Keratinocyte (primary cell): ENCODE data around the gene TPBGL. TPM values are rescaled to one million over a fixed set of nuclear protein-coding genes. Genes with fewer than 3 reads are reported as not detected.

Experiments used
- DNase-seq: peaks from one replicate; pipeline ENCODE4 v3.0.0-alpha.2; 2011; ENCODE audit warnings: low read depth, missing footprints, low spot score
- FAIRE-seq: peaks from 2 replicates; lab custom pipeline; 2011; peaks lifted over from hg19 to GRCh38; lab: Jason Lieb, UNC
- H2AFZ ChIP-seq: 2 replicates; pipeline ENCODE4 v1.6.0; 2012; ENCODE audit warnings: low read length, control low read depth, inconsistent platforms; ENCODE audit not compliant: control insufficient read depth
- H3K27ac ChIP-seq: 2 replicates; pipeline ENCODE4 v1.5.1; 2011; ENCODE audit warnings: low read length; ENCODE audit not compliant: control insufficient read depth, insufficient read depth
- H3K27me3 ChIP-seq: 3 replicates; pipeline ENCODE4 v1.6.0; 2011; ENCODE audit warnings: low read length; ENCODE audit not compliant: control insufficient read depth, insufficient read depth; ENCODE audit errors: extremely low read depth
- H3K36me3 ChIP-seq, 2 experiments: 2 replicates in 1 of 2; 3 replicates in 1 of 2; pipeline ENCODE4 v1.5.1; 2011; ENCODE audit warnings: low read length in 2 of 2, mild to moderate bottlenecking in 1 of 2; ENCODE audit not compliant: control insufficient read depth in 2 of 2, insufficient read depth in 2 of 2; ENCODE audit errors: extremely low read depth in 1 of 2
- H3K4me1 ChIP-seq: 3 replicates; pipeline ENCODE4 v1.5.1; 2011; ENCODE audit warnings: low read length; ENCODE audit not compliant: control insufficient read depth, insufficient read depth; ENCODE audit errors: extremely low read depth
- H3K4me2 ChIP-seq: 3 replicates; pipeline ENCODE4 v1.6.0; 2011; ENCODE audit warnings: low read depth, low read length; ENCODE audit not compliant: control insufficient read depth, insufficient read depth; ENCODE audit errors: extremely low read depth
- H3K4me3 ChIP-seq, 3 experiments: fragments of 200-600 bp in 1 of 3; sonication (generic) in 1 of 3; 2 replicates in 2 of 3; 3 replicates in 1 of 3; pipeline ENCODE4 v1.5.1; 2011 to 2016; ENCODE audit warnings: low read length in 3 of 3, mild to moderate bottlenecking in 3 of 3, control low read depth in 2 of 3, inconsistent platforms in 1 of 3, low read depth in 1 of 3, mixed read lengths in 1 of 3, mixed run types in 1 of 3, moderate library complexity in 1 of 3; ENCODE audit not compliant: control insufficient read depth in 2 of 3, insufficient read depth in 2 of 3; ENCODE audit errors: extremely low read depth in 1 of 3
- H3K79me2 ChIP-seq: 2 replicates; pipeline ENCODE4 v1.6.0; 2012; ENCODE audit warnings: low read length; ENCODE audit not compliant: control insufficient read depth, insufficient read depth
- H3K9ac ChIP-seq: 3 replicates; pipeline ENCODE4 v1.6.0; 2011; ENCODE audit warnings: low read length; ENCODE audit not compliant: control insufficient read depth, insufficient read depth; ENCODE audit errors: extremely low read depth
- H3K9me1 ChIP-seq: 3 replicates; pipeline ENCODE4 v1.6.0; 2011; ENCODE audit warnings: low read length; ENCODE audit not compliant: control insufficient read depth, insufficient read depth; ENCODE audit errors: extremely low read depth
- H3K9me3 ChIP-seq: 2 replicates; pipeline ENCODE4 v1.5.1; 2012; ENCODE audit warnings: low read depth, low read length; ENCODE audit not compliant: control insufficient read depth
- H4K20me1 ChIP-seq: 3 replicates; pipeline ENCODE4 v1.6.0; 2011; ENCODE audit warnings: low read length; ENCODE audit not compliant: control insufficient read depth, insufficient read depth; ENCODE audit errors: extremely low read depth
- CTCF ChIP-seq, 3 experiments: IDR thresholded peaks in 1 of 3; conservative IDR thresholded peaks in 1 of 3; optimal IDR thresholded peaks in 1 of 3; 2 replicates in 2 of 3; 3 replicates in 1 of 3; pipeline versions ENCODE3 to v1.5.1; 2011; ENCODE audit warnings: low read length in 3 of 3, mild to moderate bottlenecking in 3 of 3, moderate library complexity in 2 of 3, control low read depth in 1 of 3, inconsistent platforms in 1 of 3; ENCODE audit not compliant: insufficient read depth in 2 of 3; ENCODE audit errors: extremely low read depth in 1 of 3
- EZH2 ChIP-seq: IDR thresholded peaks from one replicate; pipeline ENCODE4 v1.6.1; 2012; ENCODE audit warnings: inconsistent platforms, mild to moderate bottlenecking, low read length, moderate library complexity
- dilution Hi-C: fragments of 300-500 bp; cut with MboI; formaldehyde crosslinking; loops from one replicate; pipeline ENCODE4 v1.7.0; 2020; ENCODE audit warnings: low sequenced_read_pairs; ENCODE audit not compliant: extremely low pct_ligation_motif_present
- polyA plus RNA-seq, 5 experiments: library from polyadenylated mRNA; depleted of rRNA in 3 of 5; stranded (reverse) in 3 of 5; stranded (forward) in 1 of 5; unstranded in 1 of 5; fragments of >200 nt; gene quantifications; 1 replicate in 1 of 5; 2 replicates in 3 of 5; 3 replicates in 1 of 5; pipeline versions ENCODE4 v1.2.1 to v1.2.3, GENCODE V29; 2011 to 2012; ENCODE audit warnings: missing spikeins in 2 of 5, low read depth in 1 of 5, low replicate concordance in 1 of 5

The TPBGL gene
- polyA plus RNA-seq, 1 donor (not counting 4 experiments of a cell fraction or from before 2014, with no cell fraction given): not detected

GRCh38 chr11:75194147-75194546 is 46.4 kb upstream of the TPBGL start:
- dilution Hi-C loops: no loop called here

GRCh38 chr11:75195167-75195962 is 45.2 kb upstream of the TPBGL start:
- Histone ChIP-seq H2AFZ (no peak overlapping the region), H3K27ac (no peak overlapping the region), H3K4me2 (no peak overlapping the region), H3K36me3 (no peaks in the 10 kb centered on the region), H4K20me1 (no peaks in the 10 kb centered on the region), H3K4me1 (no peaks in the 10 kb centered on the region), H3K9ac (no peak overlapping the region), H3K9me1 (no peaks in the 10 kb centered on the region), H3K27me3 (peaks cover 46% of the 10 kb centered on the region), H3K79me2 (no peaks in the 10 kb centered on the region), H3K4me3 (no peak overlapping the region), H3K9me3 (no peaks in the 10 kb centered on the region)
- no peak for TF ChIP-seq EZH2
- no peak for TF ChIP-seq CTCF (optimal IDR thresholded peaks at IDR 0.05 in 1 of 3, IDR thresholded peaks at IDR 0.05 in 1 of 3, conservative IDR thresholded peaks at IDR 0.05 in 1 of 3; ENCODE audit: extremely low read depth in 1 of 3, insufficient read depth in 2 of 3, low read length in 3 of 3)
- dilution Hi-C loops: no loop called here
- FAIRE-seq: no peak
- DNase-seq: no peak

More at GRCh38 chr11:75194147-75194546, 46.4 kb upstream of the TPBGL start:
- DNase-seq (no peak), FAIRE-seq (no peak)
- H3K9me3 ChIP-seq: no peaks in the 10 kb centered on the region
- H3K79me2 ChIP-seq: no peaks in the 10 kb centered on the region
- H3K27ac ChIP-seq: no peak overlapping the region
- H2AFZ ChIP-seq: no peak overlapping the region
- H3K27me3 ChIP-seq: peaks cover 37% of the 10 kb centered on the region
- H3K4me1 ChIP-seq: no peaks in the 10 kb centered on the region
- no peaks in the 10 kb centered on the region for H3K36me3 ChIP-seq
- H3K4me3 ChIP-seq: no peak overlapping the region
- H3K9me1 ChIP-seq: no peaks in the 10 kb centered on the region
- no peak overlapping the region for H3K9ac ChIP-seq
- no peak overlapping the region for H3K4me2 ChIP-seq
- no peak for TF ChIP-seq CTCF (optimal IDR thresholded peaks at IDR 0.05 in 1 of 3, IDR thresholded peaks at IDR 0.05 in 1 of 3, conservative IDR thresholded peaks at IDR 0.05 in 1 of 3; ENCODE audit: extremely low read depth in 1 of 3, insufficient read depth in 2 of 3, low read length in 3 of 3)
- TF ChIP-seq EZH2: no peak
- no peaks in the 10 kb centered on the region for H4K20me1 ChIP-seq
